M059J (cell line): ENCODE measurements around the gene LUZP1. TPM values are rescaled to one million over a fixed set of nuclear protein-coding genes. Genes with fewer than 3 reads are reported as not detected.

Source experiments
- DNase-seq: peaks from one replicate; pipeline ENCODE4 v3.0.0-alpha.2; 2012; ENCODE audit warnings: low read depth
- total RNA-seq: library from RNA; depleted of rRNA; stranded (reverse); fragments of >200 nt; shearing (Covaris generic); gene quantifications from 2 replicates; pipeline ENCODE4 v1.2.3, GENCODE V29; 2014

LUZP1 gene
- total RNA-seq, 1 experiment from 2014 or later = 33.9 TPM

GRCh38 chr1:23188936-23189452 is 20.3 kb upstream of the LUZP1 start:
- DNase-seq = peak; percentile 96

- no peak for DNase-seq
Observed at GRCh38 chr1:23188434-23188884, 19.8 kb upstream of the LUZP1 start.

GRCh38 chr1:23187637-23188036 is 19.0 kb upstream of the LUZP1 start:
- DNase-seq = no peak

GRCh38 chr1:23185381-23185780 is 16.7 kb upstream of the LUZP1 start:
- DNase-seq = no peak

- DNase-seq = peak; percentile 50
Observed at GRCh38 chr1:23184212-23184934, 15.7 kb upstream of the LUZP1 start.

- no peak for DNase-seq
Observed at GRCh38 chr1:23179862-23180261, 11.2 kb upstream of the LUZP1 start.

GRCh38 chr1:23178950-23179349 is 10.3 kb upstream of the LUZP1 start:
- no peak for DNase-seq

GRCh38 chr1:23178414-23178813 is 9.8 kb upstream of the LUZP1 start:
- no peak for DNase-seq

GRCh38 chr1:23177438-23178380 is 9.1 kb upstream of the LUZP1 start:
- peak; percentile 81 for DNase-seq

- DNase-seq = no peak
Observed at GRCh38 chr1:23177031-23177430, 8.4 kb upstream of the LUZP1 start.

GRCh38 chr1:23174426-23175110 is 5.9 kb upstream of the LUZP1 start:
- no peak for DNase-seq

GRCh38 chr1:23171181-23171755 is 2.6 kb upstream of the LUZP1 start:
- DNase-seq = peak; percentile 66

- DNase-seq = no peak
Observed at GRCh38 chr1:23169727-23170335, 1.2 kb upstream of the LUZP1 start.

GRCh38 chr1:23169195-23169575 is 529 bp upstream of the LUZP1 start:
- no peak for DNase-seq

- no peak for DNase-seq
Observed at GRCh38 chr1:23168079-23168444, 594 bp downstream of the LUZP1 start.

GRCh38 chr1:23167353-23168078 is 1.1 kb downstream of the LUZP1 start:
- peak; percentile 66 for DNase-seq

GRCh38 chr1:23166854-23167253 is 1.8 kb downstream of the LUZP1 start:
- DNase-seq = peak; percentile 44

- DNase-seq = no peak
Observed at GRCh38 chr1:23163395-23163794, 5.3 kb downstream of the LUZP1 start.

GRCh38 chr1:23159963-23160877 is 8.4 kb downstream of the LUZP1 start:
- DNase-seq = no peak
